ENCODE data around the gene ABHD2. TPM values are rescaled to one million over a fixed set of nuclear protein-coding genes. Genes with fewer than 3 reads are reported as not detected.

ABHD2 gene
- total and polyA plus RNA-seq, 2 experiments from 2014 or later, result 5.2 to 15.2 TPM

DNA sequence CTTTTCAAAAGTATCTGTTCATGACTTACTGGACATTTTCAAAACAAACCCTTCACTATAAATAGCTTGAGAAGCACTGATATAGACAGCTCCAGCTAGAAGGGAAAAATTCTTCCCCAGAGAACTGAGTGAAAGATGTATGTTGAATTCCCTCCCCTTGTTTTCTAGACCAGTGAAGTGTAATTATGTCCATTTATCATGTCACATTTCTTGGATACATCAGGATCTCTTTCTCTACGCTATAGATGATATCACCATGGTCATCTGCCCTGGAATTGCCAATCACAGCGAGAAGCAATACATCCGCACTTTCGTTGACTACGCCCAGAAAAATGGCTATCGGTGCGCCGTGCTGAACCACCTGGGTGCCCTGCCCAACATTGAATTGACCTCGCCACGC, 66.9 kb downstream of the ABHD2 start:
- H3K27me3 ChIP-seq (ENCODE audit: insufficient read depth), result no peaks in the 10 kb centered on the region
- H3K36me3 ChIP-seq (ENCODE audit: insufficient read depth), result no peaks in the 10 kb centered on the region
- H2AFZ ChIP-seq, result no peak overlapping the region
- peaks cover 26% of the 10 kb centered on the region for H3K36me3 Mint-ChIP-seq (ENCODE audit: low read depth)
- no peak overlapping the region for H3K27ac Mint-ChIP-seq
- H3F3A ChIP-seq (replicated peaks; ENCODE audit: low read depth), result no peaks in the 10 kb centered on the region
- no peak overlapping the region for H3K27ac ChIP-seq (ENCODE audit: low read depth)
- H3K4me1 Mint-ChIP-seq, result peaks cover 7% of the 10 kb centered on the region
- DNase-seq (ENCODE audit: low spot score) (no peak), ATAC-seq (no peak)
- H3K9me3 Mint-ChIP-seq, result no peaks in the 10 kb centered on the region
- TF ChIP-seq, protein P1, sequence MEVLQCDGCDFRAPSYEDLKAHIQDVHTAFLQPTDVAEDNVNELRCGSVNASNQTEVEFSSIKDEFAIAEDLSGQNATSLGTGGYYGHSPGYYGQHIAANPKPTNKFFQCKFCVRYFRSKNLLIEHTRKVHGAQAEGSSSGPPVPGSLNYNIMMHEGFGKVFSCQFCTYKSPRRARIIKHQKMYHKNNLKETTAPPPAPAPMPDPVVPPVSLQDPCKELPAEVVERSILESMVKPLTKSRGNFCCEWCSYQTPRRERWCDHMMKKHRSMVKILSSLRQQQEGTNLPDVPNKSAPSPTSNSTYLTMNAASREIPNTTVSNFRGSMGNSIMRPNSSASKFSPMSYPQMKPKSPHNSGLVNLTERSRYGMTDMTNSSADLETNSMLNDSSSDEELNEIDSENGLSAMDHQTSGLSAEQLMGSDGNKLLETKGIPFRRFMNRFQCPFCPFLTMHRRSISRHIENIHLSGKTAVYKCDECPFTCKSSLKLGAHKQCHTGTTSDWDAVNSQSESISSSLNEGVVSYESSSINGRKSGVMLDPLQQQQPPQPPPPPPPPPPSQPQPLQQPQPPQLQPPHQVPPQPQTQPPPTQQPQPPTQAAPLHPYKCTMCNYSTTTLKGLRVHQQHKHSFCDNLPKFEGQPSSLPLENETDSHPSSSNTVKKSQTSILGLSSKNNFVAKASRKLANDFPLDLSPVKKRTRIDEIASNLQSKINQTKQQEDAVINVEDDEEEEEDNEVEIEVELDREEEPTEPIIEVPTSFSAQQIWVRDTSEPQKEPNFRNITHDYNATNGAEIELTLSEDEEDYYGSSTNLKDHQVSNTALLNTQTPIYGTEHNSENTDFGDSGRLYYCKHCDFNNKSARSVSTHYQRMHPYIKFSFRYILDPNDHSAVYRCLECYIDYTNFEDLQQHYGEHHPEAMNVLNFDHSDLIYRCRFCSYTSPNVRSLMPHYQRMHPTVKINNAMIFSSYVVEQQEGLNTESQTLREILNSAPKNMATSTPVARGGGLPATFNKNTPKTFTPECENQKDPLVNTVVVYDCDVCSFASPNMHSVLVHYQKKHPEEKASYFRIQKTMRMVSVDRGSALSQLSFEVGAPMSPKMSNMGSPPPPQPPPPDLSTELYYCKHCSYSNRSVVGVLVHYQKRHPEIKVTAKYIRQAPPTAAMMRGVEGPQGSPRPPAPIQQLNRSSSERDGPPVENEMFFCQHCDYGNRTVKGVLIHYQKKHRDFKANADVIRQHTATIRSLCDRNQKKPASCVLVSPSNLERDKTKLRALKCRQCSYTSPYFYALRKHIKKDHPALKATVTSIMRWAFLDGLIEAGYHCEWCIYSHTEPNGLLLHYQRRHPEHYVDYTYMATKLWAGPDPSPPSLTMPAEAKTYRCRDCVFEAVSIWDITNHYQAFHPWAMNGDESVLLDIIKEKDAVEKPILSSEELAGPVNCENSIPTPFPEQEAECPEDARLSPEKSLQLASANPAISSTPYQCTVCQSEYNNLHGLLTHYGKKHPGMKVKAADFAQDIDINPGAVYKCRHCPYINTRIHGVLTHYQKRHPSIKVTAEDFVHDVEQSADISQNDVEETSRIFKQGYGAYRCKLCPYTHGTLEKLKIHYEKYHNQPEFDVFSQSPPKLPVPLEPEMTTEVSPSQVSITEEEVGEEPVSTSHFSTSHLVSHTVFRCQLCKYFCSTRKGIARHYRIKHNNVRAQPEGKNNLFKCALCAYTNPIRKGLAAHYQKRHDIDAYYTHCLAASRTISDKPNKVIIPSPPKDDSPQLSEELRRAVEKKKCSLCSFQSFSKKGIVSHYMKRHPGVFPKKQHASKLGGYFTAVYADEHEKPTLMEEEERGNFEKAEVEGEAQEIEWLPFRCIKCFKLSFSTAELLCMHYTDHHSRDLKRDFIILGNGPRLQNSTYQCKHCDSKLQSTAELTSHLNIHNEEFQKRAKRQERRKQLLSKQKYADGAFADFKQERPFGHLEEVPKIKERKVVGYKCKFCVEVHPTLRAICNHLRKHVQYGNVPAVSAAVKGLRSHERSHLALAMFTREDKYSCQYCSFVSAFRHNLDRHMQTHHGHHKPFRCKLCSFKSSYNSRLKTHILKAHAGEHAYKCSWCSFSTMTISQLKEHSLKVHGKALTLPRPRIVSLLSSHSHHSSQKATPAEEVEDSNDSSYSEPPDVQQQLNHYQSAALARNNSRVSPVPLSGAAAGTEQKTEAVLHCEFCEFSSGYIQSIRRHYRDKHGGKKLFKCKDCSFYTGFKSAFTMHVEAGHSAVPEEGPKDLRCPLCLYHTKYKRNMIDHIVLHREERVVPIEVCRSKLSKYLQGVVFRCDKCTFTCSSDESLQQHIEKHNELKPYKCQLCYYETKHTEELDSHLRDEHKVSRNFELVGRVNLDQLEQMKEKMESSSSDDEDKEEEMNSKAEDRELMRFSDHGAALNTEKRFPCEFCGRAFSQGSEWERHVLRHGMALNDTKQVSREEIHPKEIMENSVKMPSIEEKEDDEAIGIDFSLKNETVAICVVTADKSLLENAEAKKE (CRISPR knock-in tag; IDR thresholded peaks at IDR 0.05), result no peak
- no peak for TF ChIP-seq NANOG (IDR thresholded peaks at IDR 0.05; ENCODE audit: borderline replicate concordance)
- TF ChIP-seq, protein P2, sequence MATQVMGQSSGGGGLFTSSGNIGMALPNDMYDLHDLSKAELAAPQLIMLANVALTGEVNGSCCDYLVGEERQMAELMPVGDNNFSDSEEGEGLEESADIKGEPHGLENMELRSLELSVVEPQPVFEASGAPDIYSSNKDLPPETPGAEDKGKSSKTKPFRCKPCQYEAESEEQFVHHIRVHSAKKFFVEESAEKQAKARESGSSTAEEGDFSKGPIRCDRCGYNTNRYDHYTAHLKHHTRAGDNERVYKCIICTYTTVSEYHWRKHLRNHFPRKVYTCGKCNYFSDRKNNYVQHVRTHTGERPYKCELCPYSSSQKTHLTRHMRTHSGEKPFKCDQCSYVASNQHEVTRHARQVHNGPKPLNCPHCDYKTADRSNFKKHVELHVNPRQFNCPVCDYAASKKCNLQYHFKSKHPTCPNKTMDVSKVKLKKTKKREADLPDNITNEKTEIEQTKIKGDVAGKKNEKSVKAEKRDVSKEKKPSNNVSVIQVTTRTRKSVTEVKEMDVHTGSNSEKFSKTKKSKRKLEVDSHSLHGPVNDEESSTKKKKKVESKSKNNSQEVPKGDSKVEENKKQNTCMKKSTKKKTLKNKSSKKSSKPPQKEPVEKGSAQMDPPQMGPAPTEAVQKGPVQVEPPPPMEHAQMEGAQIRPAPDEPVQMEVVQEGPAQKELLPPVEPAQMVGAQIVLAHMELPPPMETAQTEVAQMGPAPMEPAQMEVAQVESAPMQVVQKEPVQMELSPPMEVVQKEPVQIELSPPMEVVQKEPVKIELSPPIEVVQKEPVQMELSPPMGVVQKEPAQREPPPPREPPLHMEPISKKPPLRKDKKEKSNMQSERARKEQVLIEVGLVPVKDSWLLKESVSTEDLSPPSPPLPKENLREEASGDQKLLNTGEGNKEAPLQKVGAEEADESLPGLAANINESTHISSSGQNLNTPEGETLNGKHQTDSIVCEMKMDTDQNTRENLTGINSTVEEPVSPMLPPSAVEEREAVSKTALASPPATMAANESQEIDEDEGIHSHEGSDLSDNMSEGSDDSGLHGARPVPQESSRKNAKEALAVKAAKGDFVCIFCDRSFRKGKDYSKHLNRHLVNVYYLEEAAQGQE (IDR thresholded peaks at IDR 0.05; ENCODE audit: unreplicated experiment), result no peak
- TF ChIP-seq CREB1 (CRISPR knock-in tag; IDR thresholded peaks at IDR 0.05; ENCODE audit: low read depth), result no peak
- TF ChIP-seq ZNF114 (CRISPR knock-in tag; IDR thresholded peaks at IDR 0.05), result no peak
- TF ChIP-seq ZNF331 (CRISPR knock-in tag; IDR thresholded peaks at IDR 0.05; ENCODE audit: low read depth), result no peak
- TF ChIP-seq STAT1 (IDR thresholded peaks at IDR 0.05; ENCODE audit: unreplicated experiment), result no peak
- TF ChIP-seq, protein P3, sequence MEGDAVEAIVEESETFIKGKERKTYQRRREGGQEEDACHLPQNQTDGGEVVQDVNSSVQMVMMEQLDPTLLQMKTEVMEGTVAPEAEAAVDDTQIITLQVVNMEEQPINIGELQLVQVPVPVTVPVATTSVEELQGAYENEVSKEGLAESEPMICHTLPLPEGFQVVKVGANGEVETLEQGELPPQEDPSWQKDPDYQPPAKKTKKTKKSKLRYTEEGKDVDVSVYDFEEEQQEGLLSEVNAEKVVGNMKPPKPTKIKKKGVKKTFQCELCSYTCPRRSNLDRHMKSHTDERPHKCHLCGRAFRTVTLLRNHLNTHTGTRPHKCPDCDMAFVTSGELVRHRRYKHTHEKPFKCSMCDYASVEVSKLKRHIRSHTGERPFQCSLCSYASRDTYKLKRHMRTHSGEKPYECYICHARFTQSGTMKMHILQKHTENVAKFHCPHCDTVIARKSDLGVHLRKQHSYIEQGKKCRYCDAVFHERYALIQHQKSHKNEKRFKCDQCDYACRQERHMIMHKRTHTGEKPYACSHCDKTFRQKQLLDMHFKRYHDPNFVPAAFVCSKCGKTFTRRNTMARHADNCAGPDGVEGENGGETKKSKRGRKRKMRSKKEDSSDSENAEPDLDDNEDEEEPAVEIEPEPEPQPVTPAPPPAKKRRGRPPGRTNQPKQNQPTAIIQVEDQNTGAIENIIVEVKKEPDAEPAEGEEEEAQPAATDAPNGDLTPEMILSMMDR (conservative IDR thresholded peaks at IDR 0.05; ENCODE audit: low read depth in 2 of 2), result no peak
- no peak for TF ChIP-seq JUNB (IDR thresholded peaks at IDR 0.05; ENCODE audit: unreplicated experiment)
- no peak for TF ChIP-seq EZH2phosphoT487 (IDR thresholded peaks at IDR 0.05; ENCODE audit: unreplicated experiment)
- TF ChIP-seq POLR2AphosphoS5 (IDR thresholded peaks at IDR 0.05; ENCODE audit: low read depth), result no peak
- TF ChIP-seq, protein P4, sequence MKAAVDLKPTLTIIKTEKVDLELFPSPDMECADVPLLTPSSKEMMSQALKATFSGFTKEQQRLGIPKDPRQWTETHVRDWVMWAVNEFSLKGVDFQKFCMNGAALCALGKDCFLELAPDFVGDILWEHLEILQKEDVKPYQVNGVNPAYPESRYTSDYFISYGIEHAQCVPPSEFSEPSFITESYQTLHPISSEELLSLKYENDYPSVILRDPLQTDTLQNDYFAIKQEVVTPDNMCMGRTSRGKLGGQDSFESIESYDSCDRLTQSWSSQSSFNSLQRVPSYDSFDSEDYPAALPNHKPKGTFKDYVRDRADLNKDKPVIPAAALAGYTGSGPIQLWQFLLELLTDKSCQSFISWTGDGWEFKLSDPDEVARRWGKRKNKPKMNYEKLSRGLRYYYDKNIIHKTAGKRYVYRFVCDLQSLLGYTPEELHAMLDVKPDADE (IDR thresholded peaks at IDR 0.05), result no peak
- no peak for TF ChIP-seq EZH2 (IDR thresholded peaks at IDR 0.05; ENCODE audit: low read depth, unreplicated experiment)
- no peaks in the 10 kb centered on the region for H3K9me2 ChIP-seq (ENCODE audit: insufficient read depth)
- 0 out of 2 replicates have a peak, but pooled peaks cover 2% of the 10 kb centered on the region for H4K20me1 ChIP-seq (replicated peaks; ENCODE audit: insufficient read depth)
- peaks cover 2% of the 10 kb centered on the region; the same call in 1 of the 2 replicates for H3K4me1 ChIP-seq (ENCODE audit: insufficient read depth)
- H3K4me3 ChIP-seq, result no peak overlapping the region
- no peaks in the 10 kb centered on the region for H3K27me3 Mint-ChIP-seq (ENCODE audit: insufficient read depth, low read depth, poor library complexity)
- no peaks in the 10 kb centered on the region for H3K79me2 ChIP-seq (replicated peaks; ENCODE audit: insufficient read depth)
- no peak overlapping the region for H3K4me3 Mint-ChIP-seq
- H3K4me2 ChIP-seq, result no peak overlapping the region

Measured in GM23338 (cell line).